ENCODE results near the gene STXBP6.

DNA sequence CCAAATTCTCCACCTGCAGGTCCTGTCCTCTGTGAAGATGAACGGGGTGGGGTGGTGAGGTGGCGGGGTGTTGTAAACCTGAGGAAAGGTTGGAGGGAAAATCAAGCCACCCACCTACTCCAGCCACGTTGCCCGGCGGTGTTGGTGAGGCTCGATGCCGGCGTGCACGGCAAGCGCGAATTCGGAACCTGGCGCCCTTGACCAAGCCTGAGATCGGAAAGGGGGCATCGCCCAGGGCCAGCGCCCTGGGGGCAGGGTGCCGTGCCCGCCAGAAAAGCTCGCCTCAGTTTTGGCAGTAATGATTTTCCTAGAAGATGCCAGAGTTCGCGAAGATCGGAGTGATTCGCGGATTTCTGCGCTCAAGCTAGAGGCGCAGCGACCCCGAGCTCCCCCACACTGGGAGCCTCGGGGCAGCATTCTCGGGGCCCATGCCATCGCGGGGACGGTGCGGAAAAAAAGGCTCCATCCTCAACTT is 817 bp downstream of the STXBP6 start:
- TF ChIP-seq, protein P1, sequence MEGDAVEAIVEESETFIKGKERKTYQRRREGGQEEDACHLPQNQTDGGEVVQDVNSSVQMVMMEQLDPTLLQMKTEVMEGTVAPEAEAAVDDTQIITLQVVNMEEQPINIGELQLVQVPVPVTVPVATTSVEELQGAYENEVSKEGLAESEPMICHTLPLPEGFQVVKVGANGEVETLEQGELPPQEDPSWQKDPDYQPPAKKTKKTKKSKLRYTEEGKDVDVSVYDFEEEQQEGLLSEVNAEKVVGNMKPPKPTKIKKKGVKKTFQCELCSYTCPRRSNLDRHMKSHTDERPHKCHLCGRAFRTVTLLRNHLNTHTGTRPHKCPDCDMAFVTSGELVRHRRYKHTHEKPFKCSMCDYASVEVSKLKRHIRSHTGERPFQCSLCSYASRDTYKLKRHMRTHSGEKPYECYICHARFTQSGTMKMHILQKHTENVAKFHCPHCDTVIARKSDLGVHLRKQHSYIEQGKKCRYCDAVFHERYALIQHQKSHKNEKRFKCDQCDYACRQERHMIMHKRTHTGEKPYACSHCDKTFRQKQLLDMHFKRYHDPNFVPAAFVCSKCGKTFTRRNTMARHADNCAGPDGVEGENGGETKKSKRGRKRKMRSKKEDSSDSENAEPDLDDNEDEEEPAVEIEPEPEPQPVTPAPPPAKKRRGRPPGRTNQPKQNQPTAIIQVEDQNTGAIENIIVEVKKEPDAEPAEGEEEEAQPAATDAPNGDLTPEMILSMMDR (IDR thresholded peaks at IDR 0.05; ENCODE audit: poor library complexity, severe bottlenecking): no peak
- TF ChIP-seq EZH2 (IDR thresholded peaks at IDR 0.05; ENCODE audit: borderline replicate concordance, insufficient read depth, low read length, poor library complexity, severe bottlenecking): no peak
- no peak for TF ChIP-seq POLR2AphosphoS5 (IDR thresholded peaks at IDR 0.05)
- TF ChIP-seq EP300 (conservative IDR thresholded peaks at IDR 0.05; ENCODE audit: poor library complexity, severe bottlenecking): no peak
- TF ChIP-seq, protein P2, sequence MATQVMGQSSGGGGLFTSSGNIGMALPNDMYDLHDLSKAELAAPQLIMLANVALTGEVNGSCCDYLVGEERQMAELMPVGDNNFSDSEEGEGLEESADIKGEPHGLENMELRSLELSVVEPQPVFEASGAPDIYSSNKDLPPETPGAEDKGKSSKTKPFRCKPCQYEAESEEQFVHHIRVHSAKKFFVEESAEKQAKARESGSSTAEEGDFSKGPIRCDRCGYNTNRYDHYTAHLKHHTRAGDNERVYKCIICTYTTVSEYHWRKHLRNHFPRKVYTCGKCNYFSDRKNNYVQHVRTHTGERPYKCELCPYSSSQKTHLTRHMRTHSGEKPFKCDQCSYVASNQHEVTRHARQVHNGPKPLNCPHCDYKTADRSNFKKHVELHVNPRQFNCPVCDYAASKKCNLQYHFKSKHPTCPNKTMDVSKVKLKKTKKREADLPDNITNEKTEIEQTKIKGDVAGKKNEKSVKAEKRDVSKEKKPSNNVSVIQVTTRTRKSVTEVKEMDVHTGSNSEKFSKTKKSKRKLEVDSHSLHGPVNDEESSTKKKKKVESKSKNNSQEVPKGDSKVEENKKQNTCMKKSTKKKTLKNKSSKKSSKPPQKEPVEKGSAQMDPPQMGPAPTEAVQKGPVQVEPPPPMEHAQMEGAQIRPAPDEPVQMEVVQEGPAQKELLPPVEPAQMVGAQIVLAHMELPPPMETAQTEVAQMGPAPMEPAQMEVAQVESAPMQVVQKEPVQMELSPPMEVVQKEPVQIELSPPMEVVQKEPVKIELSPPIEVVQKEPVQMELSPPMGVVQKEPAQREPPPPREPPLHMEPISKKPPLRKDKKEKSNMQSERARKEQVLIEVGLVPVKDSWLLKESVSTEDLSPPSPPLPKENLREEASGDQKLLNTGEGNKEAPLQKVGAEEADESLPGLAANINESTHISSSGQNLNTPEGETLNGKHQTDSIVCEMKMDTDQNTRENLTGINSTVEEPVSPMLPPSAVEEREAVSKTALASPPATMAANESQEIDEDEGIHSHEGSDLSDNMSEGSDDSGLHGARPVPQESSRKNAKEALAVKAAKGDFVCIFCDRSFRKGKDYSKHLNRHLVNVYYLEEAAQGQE (IDR thresholded peaks at IDR 0.05; ENCODE audit: borderline replicate concordance): no peak
- TF ChIP-seq TAF1 (IDR thresholded peaks at IDR 0.05; ENCODE audit: low read depth): no peak

Data from neural cell (in vitro differentiated cells).